ENCODE results near the gene FOXQ1.
"Not testable (repeated sequence)": the region's sequence is repeated elsewhere in the genome, so short reads cannot be mapped to it uniquely, and the experiment has no call there.

FOXQ1 gene

DNA sequence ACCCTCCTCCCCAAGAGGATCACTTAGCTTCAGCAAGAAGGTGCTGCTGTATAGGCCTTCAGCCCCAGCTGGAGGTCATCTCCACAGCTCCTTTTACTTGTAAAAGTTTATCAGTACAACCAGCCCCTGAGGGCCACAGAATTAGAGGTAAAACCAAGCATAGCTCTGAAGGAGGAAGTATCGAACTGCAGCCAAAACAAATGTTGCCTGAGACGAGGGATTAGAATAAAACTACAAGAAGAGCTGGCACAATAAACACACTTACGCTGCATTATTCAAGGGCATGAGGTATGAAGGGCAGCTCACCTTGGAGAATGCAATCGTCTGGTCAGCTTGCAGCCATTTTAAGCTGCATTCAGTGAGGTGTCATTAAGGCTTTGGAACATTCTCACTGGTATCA, 21.1 kb upstream of the FOXQ1 start:
- DNase-seq (ENCODE audit: low read depth): no peak

GRCh38 chr6:1291381-1291780, 20.5 kb upstream of the FOXQ1 start:
- DNase-seq (ENCODE audit: low read depth): no peak

DNA sequence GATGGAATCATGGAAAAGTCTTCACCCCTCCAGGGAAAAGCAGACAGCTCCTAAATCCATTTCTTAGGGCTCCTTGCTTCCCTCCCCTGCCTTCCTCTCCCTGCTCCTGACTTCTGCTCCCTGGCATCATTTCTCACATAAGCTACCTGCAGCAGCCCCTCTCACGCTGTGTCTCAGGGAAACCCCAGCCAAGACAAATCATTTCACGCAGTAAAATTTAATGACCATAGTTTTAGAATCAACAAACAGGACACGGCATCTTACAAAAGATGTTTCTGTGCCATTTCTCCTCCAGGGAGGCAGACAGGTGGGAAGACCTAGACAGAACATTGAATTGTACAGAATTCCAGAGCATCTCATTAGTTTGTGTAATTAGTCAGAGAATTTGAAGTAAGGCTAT, 16.5 kb upstream of the FOXQ1 start:
- no peak for DNase-seq (ENCODE audit: low read depth)

DNA sequence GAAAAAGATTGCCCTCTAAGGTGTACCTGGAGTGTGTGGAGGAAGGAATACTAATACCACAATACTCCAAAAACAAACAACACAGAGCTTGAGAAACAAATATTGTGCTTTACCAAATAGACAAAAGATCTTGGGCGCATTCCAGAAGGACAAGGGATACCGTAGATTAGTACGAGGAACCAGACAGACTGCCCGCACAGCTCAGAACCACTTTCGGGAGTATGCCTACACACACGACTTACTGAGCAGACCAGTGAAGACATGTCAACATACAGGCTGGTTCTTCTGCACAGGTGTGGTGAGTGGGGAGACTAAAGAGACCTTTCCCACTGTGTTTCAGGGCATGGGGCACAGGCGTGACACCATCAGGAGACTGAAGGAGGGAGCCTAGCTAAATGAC, 15.8 kb upstream of the FOXQ1 start:
- DNase-seq (ENCODE audit: low read depth): no peak

GRCh38 chr6:1296542-1296941, 15.4 kb upstream of the FOXQ1 start:
- no peak for DNase-seq (ENCODE audit: low read depth)

GRCh38 chr6:1297746-1298145, 14.2 kb upstream of the FOXQ1 start:
- DNase-seq (ENCODE audit: low read depth): no peak

DNA sequence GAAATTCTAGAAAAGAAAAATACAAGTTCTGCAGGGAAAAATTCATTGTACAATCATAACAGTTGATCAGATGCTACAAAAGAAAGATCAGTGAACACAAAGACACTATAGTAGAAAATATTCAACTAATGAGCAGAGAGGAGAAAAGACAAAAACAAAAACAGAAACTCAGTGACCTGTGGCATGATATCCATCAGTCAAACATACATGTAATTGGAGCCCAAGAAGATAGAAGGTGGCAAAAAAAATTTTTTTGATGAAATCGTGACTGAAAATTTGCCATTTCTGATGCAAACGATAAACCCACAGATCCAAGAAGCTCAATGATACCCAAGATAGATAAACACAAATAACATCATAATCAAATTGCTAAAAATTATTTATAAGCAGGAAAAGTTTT, 13.1 kb upstream of the FOXQ1 start:
- DNase-seq (ENCODE audit: low read depth): no peak

GRCh38 chr6:1306133-1306532, 5.8 kb upstream of the FOXQ1 start:
- no peak for DNase-seq (ENCODE audit: low read depth)

DNA sequence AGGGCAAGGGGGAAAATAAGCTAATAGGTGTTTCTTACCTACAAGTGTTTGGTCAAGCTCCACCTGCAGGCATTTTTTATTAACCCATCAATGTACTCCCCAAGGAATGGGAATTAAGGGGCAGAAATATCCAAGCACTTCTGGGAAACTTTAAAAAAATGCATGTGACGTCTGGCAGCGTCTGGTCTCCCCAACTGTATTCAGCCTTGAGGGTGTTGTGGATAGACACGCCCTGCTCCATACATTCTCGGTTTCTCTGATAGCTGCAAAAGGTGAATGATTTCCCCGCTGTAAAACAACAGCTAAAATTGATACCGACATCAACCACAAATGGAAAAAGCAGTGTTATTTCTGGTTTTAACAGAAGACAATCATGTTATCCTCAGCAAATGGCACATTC, 2.5 kb upstream of the FOXQ1 start:
- DNase-seq (ENCODE audit: low read depth): no peak

DNA sequence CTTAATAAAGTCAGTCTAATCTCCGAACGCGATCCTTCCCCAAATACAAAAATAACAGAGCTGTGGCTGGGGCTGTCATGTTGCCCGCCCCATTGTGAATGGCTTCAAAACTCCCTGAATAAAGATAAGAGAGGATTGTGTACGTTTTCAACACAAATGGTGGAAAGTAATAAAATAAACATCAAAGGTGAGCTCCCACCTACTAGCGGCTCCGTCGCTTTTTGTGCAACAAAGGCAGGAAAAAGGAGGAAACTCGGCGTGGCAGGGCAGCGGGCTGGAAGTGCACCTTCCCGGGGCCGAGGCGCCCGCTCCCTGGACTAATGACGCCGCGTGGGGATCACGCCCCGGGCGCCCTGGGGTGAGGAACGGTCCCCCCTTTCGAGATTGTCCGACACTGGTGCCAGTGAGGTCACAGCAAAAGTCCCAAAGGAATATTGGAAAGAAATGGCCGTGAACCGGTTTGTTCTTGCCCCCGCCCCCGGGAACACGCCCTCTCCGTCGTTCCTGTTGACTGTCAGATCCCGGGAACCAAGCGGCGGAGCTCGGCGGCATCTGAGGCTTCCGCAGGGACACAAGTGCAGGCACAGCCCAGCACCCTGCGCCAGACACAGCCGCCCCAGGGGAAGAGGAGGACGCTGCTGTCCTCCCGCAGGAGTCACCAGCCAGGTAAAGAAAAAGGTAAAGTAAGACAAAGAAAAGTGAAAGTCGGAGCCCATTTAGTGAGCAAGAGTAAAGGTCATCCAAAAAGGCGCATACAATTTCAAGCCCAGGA, 1.1 kb upstream of the FOXQ1 start:
- no peak for DNase-seq (ENCODE audit: low read depth)

- DNase-seq (ENCODE audit: low read depth): no peak
These were observed 240 bp downstream of the FOXQ1 start for GRCh38 chr6:1312203-1312472.

- DNase-seq (ENCODE audit: low read depth): no peak
These were observed 822 bp downstream of the FOXQ1 start for GRCh38 chr6:1312473-1313367.

GRCh38 chr6:1313384-1313766, 1.5 kb downstream of the FOXQ1 start:
- no peak for DNase-seq (ENCODE audit: low read depth)

DNA sequence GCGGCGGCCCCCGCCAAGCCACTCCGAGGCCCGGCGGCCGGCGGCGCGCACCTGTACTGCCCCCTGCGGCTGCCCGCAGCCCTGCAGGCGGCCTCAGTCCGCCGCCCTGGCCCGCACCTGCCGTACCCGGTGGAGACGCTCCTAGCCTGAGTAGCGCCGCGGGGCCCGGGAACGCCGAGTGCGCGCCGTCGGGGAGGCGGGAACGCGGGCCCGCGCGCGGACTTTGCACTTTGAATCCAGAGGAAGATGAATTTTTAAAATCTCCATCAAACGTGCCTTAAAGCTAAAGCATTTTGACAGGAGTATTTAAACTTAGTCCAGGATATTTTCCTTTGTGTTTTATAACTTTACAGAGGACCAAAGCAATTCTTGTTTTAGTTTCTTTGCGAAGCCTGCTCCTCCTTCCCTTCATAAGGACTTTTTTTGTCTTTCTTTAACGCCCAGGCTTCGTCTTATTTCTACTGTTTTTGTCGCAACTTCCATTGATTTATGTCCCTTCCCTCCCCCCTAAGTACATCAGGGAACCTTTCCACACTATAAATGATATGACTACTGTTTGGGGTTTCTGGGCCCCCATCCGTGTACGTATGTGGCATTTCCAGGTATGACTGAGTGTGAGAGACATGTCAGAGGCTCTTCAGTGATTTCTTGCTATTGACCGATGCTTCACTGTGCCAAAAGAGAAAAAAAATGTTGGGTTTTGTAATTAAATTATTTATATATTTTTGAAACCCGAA, 2.0 kb downstream of the FOXQ1 start:
- DNase-seq (ENCODE audit: low read depth): no peak

DNA sequence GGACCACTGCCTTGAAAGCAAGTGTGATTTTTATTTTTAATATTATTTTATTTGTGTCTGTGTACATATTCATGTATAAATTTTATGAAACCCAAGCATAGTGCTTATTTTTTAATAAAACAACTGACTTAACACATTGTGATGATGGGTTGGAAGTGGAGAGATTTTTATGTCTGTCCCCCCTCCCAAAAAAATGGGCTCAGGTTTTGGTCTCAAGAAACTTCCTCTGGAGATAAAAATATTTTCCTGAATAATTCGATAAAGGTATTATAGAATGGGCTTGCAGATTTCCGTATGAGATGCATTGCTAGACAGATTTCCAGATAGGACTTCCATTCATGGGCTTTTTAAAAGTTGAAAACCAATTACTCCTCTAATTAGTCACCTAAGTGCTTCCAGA, 2.7 kb downstream of the FOXQ1 start:
- no peak for DNase-seq (ENCODE audit: low read depth)

GRCh38 chr6:1315201-1315559, 3.3 kb downstream of the FOXQ1 start:
- no peak for DNase-seq (ENCODE audit: low read depth)

DNA sequence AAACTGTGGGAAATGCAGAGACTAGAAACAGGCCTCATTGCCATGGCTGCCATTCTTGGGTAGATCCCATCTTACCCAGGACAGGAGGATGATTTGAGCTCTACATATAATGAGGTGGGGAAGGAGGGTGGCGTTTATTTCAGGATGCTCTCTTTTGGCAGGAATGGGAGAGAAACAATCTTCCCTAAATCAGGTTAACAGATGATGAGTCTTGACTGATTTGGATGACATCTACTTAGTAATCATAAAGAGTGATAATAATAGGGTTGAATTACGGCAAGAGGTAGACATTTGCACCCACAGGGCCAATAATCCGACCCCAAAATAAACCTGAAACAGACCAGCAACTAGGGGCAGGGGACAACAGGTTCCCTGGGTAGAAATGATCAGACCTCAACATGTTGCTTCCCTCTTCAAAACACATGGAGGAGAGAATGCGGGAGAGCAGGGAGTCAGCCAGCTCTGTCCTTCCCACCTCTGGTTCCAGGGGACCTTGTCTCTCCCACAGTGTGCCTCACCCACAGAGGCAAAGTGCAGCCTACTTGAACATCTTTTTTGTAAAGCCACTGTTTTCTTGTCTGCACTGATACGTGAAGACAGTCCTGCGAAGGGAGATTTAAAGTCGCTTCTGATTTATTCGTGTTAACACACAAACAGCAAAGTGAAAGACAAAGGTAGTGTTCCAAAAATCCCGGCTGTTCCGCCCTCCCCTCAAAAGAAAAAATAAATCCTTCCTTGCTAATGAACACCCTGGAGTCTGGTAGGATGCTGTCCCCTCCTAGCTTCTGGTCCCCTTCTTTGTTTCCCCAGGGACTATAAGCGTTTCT, 3.9 kb downstream of the FOXQ1 start:
- DNase-seq (ENCODE audit: low read depth): no peak

DNA sequence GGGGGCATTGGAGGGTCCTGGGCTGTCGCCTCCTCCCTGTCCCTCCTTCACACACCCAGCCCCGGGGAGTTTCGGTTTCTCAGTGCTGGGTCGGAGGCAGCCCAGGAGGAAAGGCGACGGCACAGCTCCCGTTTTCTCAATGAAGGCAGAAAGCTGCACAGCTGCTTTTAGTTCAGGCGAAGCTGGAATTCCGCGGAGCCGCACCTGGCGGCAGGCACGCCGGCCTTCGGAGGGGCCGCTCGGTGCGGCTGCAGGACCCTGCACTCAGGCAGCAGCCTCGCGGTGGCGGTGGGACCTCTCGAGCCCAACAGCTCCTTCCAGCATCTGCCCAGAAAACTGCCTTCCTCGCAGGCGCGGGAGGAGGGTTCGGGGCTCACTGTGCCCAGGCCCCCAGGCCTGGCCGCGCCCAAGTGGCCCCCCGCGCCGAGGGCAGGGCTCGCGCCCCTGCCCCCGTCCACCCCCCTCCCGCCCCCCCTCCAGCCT, 4.6 kb downstream of the FOXQ1 start:
- no peak for DNase-seq (ENCODE audit: low read depth)

- DNase-seq (ENCODE audit: low read depth): no peak
These were observed 5.5 kb downstream of the FOXQ1 start for GRCh38 chr6:1317302-1317815.

DNA sequence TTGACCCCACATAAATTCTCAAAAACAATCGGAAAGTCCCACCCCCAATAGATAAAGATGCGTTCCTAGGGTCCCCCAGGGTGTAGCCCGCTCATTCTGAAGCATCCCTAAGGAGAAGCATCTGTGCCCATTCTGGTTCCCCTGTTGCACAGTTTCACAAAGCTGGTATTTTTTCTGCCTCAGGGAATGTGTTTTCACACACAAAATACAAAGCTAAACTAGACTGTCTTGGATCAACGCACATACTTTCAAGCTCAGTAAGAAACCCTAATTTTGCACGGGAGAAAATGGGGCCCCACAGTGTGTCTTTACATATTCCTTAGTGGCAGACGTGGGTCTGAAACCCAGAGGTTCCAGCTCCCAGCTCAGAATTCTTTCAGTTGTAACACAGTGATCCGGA, 6.1 kb downstream of the FOXQ1 start:
- no peak for DNase-seq (ENCODE audit: low read depth)

- not testable (repeated sequence) for DNase-seq (ENCODE audit: low read depth)
These were observed 6.7 kb downstream of the FOXQ1 start for GRCh38 chr6:1318584-1318983.

- DNase-seq (ENCODE audit: low read depth): no peak
These were observed 9.8 kb downstream of the FOXQ1 start for GRCh38 chr6:1321738-1322137.
